Activated CD8-positive, alpha-beta T cell treated with anti-CD3 and anti-CD28 coated beads for 36 hours (primary cell): Measurements from ENCODE around the gene DYRK1A. TPM values are rescaled to one million over a fixed set of nuclear protein-coding genes. Genes with fewer than 3 reads are reported as not detected.

Source experiments
- ATAC-seq: fragments of 200-7000 bp; cut with Tn5 transposase; one replicate; pipeline ENCODE4 v1.10.0; 2021; ENCODE audit warnings: mild to moderate bottlenecking, moderate library complexity
- CTCF ChIA-PET: fragments of 350-600 bp; sonication (Branson Sonifier 250); formaldehyde crosslinking; loops from one replicate; lab custom pipeline; 2021; ENCODE audit warnings: antibody characterized with exemption; lab: Charles Lee
- POLR2A ChIA-PET: fragments of 350-600 bp; sonication (Branson Sonifier 250); formaldehyde crosslinking; loops from one replicate; lab custom pipeline; 2021; ENCODE audit warnings: antibody characterized with exemption; lab: Charles Lee
- DNase-seq: peaks from one replicate; pipeline ENCODE4 v3.0.0-alpha.2; 2020
- H3K27ac Mint-ChIP-seq: one replicate; pipeline ENCODE4 v1.8.0; 2021; ENCODE audit warnings: mild to moderate bottlenecking, mixed read lengths
- H3K27me3 Mint-ChIP-seq: one replicate; pipeline ENCODE4 v1.8.0; 2021; ENCODE audit warnings: mixed read lengths
- H3K36me3 Mint-ChIP-seq: one replicate; pipeline ENCODE4 v1.8.0; 2021; ENCODE audit warnings: low read depth, mixed read lengths
- H3K4me1 Mint-ChIP-seq: one replicate; pipeline ENCODE4 v1.8.0; 2021; ENCODE audit warnings: low read depth, mixed read lengths
- H3K4me3 Mint-ChIP-seq: one replicate; pipeline ENCODE4 v1.8.0; 2021; ENCODE audit warnings: mild to moderate bottlenecking, moderate library complexity, mixed read lengths
- H3K9me3 Mint-ChIP-seq: one replicate; pipeline ENCODE4 v1.8.0; 2021; ENCODE audit warnings: mixed read lengths
- CTCF ChIP-seq: fragments of 200-600 bp; IDR thresholded peaks from one replicate; pipeline ENCODE4 v1.8.0; 2022; ENCODE audit warnings: antibody characterized with exemption, mild to moderate bottlenecking
- intact Hi-C: fragments of 100-400 bp; cut with micrococcal nuclease; formaldehyde crosslinking; loops from one replicate; pipeline ENCODE4 v1.10.0; 2022
- total RNA-seq, 2 experiments: library from RNA; stranded (reverse); gene quantifications; one replicate each; pipeline ENCODE4 v1.2.3, GENCODE V29; 2021

DYRK1A gene
- total RNA-seq, 2 experiments from 2014 or later: 57.5 to 58.7 TPM

- ATAC-seq (no peak), DNase-seq (no peak)
- no peaks in the 10 kb centered on the region for H3K4me1 Mint-ChIP-seq
- H3K4me3 Mint-ChIP-seq: no peak overlapping the region
- H3K9me3 Mint-ChIP-seq: no peaks in the 10 kb centered on the region
- ChIA-PET CTCF (interaction anchor here (1.2 kb wide), 1 partner anchor 31 kb away, joined by 3 read pairs; no protein-coding TSS in a partner anchor), POLR2A (no interaction called here)
- no peaks in the 10 kb centered on the region for H3K36me3 Mint-ChIP-seq
- no peak overlapping the region for H3K27ac Mint-ChIP-seq
- no peaks in the 10 kb centered on the region for H3K27me3 Mint-ChIP-seq
- TF ChIP-seq CTCF: no peak
- intact Hi-C loops: no loop called here
Measured at GRCh38 chr21:37331411-37331810, 35.2 kb upstream of the DYRK1A start.

GRCh38 chr21:37335053-37335452 is 31.5 kb upstream of the DYRK1A start:
- no peak for TF ChIP-seq CTCF
- DNase-seq: no peak
- peaks cover 3% of the 10 kb centered on the region for H3K4me1 Mint-ChIP-seq
- ATAC-seq: no peak
- H3K27me3 Mint-ChIP-seq: no peaks in the 10 kb centered on the region
- CTCF ChIA-PET: no interaction called here
- H3K27ac Mint-ChIP-seq: no peak overlapping the region
- no peaks in the 10 kb centered on the region for H3K36me3 Mint-ChIP-seq
- POLR2A ChIA-PET: no interaction called here
- H3K4me3 Mint-ChIP-seq: no peak overlapping the region
- intact Hi-C loops: no loop called here
- H3K9me3 Mint-ChIP-seq: no peaks in the 10 kb centered on the region

- ChIA-PET CTCF (no interaction called here), POLR2A (no interaction called here)
- no peak for TF ChIP-seq CTCF
- H3K4me3 Mint-ChIP-seq: no peak overlapping the region
- H3K27me3 Mint-ChIP-seq: no peaks in the 10 kb centered on the region
- peaks cover 2% of the 10 kb centered on the region for H3K9me3 Mint-ChIP-seq
- DNase-seq (no peak), ATAC-seq (no peak)
- intact Hi-C loops: no loop called here
- H3K36me3 Mint-ChIP-seq: no peaks in the 10 kb centered on the region
- peaks cover 3% of the 10 kb centered on the region for H3K4me1 Mint-ChIP-seq
- H3K27ac Mint-ChIP-seq: no peak overlapping the region
Measured at GRCh38 chr21:37337179-37337578, 29.4 kb upstream of the DYRK1A start.

GRCh38 chr21:37337831-37338230 is 28.7 kb upstream of the DYRK1A start:
- CTCF ChIA-PET: interaction anchor here (1.3 kb wide), 1 partner anchor 226 kb away, joined by 3 read pairs; no protein-coding TSS in a partner anchor
- Mint-ChIP-seq H3K4me1 (peaks cover 3% of the 10 kb centered on the region), H3K27me3 (no peaks in the 10 kb centered on the region), H3K27ac (no peak overlapping the region), H3K4me3 (no peak overlapping the region), H3K36me3 (no peaks in the 10 kb centered on the region), H3K9me3 (peaks cover 4% of the 10 kb centered on the region)
- DNase-seq (no peak), ATAC-seq (no peak)
- intact Hi-C loops: no loop called here
- TF ChIP-seq CTCF: no peak
- POLR2A ChIA-PET: interaction anchor here (1.2 kb wide), 1 partner anchor 12 kb away, joined by 4 read pairs; no protein-coding TSS in a partner anchor

GRCh38 chr21:37338671-37339551 is 27.7 kb upstream of the DYRK1A start:
- Mint-ChIP-seq H3K4me1 (peaks cover 3% of the 10 kb centered on the region), H3K4me3 (no peak overlapping the region), H3K27me3 (no peaks in the 10 kb centered on the region), H3K9me3 (peaks cover 4% of the 10 kb centered on the region), H3K27ac (no peak overlapping the region), H3K36me3 (no peaks in the 10 kb centered on the region)
- ChIA-PET CTCF (interaction anchor here (1.3 kb wide), 1 partner anchor 225 kb away, joined by 3 read pairs; no protein-coding TSS in a partner anchor), POLR2A (interaction anchor here (1.2 kb wide), 1 partner anchor 13 kb away, joined by 4 read pairs; no protein-coding TSS in a partner anchor)
- DNase-seq (no peak), ATAC-seq (no peak)
- intact Hi-C loops: no loop called here
- TF ChIP-seq CTCF: no peak
